Stimulated activated naive CD4-positive, alpha-beta T cell (primary cell): ENCODE measurements around the gene PAXX.
"Not testable (repeated sequence)": the region's sequence is repeated elsewhere in the genome, so short reads cannot be mapped to it uniquely, and the experiment has no call there.

Source experiments
- DNase-seq, 6 experiments: peaks; one replicate each; lab custom pipeline; 2025; lab: John Stamatoyannopoulos, UW

Gene PAXX

GRCh38 chr9:137002646-137003041 is 10.4 kb downstream of the PAXX start:
- no peak for DNase-seq

DNA sequence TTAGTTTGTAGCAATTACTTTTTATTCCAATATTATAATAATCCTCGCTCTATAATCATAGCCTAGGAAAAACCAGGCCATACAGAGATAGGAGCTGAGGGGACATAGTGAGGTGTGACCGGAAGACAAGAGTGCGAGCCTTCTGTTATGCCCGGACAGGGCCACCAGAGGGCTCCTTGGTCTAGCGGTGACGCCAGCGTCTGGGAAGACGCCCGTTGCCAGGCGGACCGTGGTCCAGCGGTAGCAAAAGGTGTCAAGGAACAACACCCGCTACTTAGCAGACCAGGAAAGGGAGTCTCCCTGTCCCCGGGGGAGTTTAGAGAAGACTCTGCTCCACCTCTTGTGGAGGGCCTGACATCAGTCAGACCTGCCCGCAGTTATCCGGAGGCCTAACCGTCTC is 12.1 kb downstream of the PAXX start:
- DNase-seq: not testable (repeated sequence)

DNA sequence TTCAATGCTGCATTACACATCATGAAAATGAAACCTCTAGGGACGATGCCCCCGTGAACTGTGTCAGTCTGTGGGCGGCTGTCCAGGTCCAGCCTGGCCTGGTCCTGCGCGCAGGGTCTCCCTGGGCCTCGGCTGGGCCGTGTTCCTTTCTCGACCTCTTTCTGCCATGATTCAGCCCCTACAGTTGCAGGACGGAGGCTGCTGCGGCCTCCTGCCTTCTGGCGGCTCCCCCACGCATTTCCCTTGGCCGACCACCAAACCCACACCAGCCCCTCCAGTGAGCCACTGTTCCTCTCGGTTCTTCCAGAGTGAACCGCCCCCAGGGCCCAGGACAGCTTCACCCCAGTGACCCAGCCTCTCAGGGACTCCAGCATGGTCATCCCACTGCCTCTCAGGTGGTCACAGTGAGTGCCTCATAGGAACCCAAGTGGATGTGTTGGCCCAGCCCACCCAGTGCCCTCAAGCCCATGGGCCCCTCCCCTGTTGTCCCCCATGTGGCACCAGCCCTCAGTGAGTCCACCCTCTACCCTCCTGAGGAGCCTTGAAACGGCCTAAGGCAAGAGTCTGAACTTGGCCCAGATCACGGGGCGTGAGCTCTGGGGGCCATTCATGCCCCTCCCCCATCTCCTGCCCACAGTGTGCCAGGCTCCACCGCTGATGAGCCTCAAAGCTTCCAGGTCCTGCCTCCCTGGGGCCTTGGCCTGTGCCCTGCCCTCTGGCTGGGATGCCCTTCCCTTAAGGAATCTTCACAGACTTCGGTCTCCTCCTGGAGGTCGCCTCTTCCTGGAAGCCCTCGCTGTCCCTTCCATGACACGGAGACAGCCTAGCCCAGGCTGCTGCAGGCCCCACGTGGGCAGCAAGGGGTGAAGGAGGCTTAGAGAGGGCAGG is 14.1 kb downstream of the PAXX start:
- no peak for DNase-seq

DNA sequence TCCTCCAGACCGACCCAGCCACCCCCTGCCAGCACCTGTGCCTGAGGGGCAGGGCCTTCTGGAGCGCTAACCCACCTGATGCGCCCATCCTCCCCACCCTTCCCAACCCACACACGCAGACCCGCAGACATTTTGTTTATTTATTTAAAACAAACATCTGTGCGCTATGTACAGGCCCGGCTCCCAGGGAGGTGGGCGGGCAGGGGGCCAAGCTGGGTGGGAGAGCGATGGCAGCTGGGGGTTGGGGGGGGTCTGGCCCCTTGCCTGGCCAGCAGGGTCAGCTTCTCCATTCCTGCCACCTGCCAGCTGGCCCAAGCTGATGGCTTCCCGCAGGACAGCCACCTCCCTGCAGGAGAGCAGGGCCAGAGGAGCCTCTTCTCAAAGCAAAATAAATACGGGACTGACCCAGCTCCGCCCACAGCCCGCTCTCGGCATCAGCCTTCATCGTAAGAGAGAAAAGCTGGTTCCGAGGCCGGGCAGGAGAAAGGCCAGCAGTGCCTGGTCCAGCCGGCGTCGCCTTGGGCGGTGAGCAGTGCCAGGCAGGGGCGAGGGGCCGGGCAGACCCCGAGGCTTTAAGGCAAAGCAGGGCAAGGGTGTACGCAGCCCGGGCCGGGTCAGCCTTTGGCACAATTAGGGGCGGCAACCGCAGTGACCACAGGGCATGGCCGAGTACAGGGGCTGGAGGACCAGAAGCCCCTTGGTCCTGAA is 15.0 kb downstream of the PAXX start:
- DNase-seq: no peak

- DNase-seq: no peak
Observed at GRCh38 chr9:137007816-137008270, 15.6 kb downstream of the PAXX start.

GRCh38 chr9:137008312-137008711 is 16.1 kb downstream of the PAXX start:
- DNase-seq: no peak

DNA sequence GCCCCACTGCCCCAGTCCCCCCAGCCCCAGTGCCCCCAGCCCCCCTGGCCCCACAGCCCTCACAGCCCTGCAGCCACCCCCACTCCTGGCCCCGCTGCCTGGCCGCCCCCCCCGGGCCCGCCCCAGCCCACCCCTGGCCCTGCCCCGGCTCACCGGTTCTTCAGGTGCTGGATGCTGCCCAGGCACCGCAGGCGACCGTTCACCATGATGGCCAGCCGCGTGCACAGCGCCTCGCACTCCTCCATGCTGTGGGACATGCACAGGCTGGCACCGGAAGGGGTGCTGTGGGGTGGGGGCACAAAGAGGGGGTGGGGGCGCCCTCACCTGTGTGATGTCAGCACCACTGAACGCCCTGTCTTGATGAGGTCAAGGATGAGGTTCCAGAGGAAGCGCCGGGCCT is 17.0 kb downstream of the PAXX start:
- DNase-seq: no peak

DNA sequence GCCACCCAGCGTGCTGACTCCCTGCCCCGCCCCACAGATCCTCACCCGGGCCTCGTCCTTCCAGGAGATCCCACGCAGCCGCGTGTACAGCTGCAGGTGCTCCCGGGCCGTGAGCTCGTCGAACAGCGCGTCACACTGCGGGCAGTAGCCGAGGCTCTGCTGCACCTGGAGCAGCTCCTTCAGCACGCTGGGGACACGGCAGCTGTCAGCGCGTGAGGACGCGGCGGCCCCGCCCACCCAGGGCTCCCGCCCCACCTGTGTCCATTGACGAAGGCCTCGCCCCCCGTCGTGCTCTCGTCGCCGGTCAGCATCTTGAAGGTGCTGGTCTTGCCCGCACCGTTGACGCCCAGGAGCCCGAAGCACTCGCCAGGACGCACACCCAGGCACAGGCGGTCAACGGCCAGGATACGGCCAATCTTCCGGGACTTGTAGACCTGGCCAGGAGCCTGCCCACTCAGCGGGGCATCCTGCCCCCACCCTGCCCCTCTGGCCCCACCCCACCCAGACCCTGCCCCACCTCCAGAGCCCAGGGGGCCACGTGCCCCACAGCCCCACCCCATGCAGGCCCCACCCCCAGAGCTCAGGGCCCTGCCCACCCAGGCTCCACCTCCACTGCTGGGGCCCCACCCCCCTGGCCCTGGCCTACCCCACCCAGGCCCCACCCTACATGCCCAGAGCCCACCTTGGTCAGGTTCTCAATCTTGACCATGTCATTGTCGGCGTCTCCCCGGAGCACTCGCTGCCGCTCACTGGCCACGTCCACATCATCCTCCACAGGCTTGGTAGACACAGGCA is 17.9 kb downstream of the PAXX start:
- no peak for DNase-seq

DNA sequence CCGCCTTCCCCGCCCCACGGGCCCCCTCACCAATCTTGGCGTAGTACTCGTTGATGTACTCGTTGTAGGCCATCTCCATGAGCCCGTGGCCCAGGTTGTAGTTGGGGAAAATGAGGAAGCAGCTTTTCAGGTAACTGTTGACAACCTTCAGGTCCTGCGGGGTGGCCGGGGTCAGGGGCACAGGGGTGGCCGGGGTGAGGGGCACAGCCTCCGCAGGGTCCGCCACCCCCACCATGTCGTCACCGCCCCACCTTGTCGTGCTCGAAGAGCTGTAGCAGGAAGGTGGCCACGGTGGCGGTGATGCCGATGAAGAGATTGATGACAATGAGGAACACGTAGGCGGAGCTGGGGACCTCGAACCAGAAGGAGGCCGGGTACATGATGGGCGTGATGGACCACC is 18.9 kb downstream of the PAXX start:
- DNase-seq: no peak

DNA sequence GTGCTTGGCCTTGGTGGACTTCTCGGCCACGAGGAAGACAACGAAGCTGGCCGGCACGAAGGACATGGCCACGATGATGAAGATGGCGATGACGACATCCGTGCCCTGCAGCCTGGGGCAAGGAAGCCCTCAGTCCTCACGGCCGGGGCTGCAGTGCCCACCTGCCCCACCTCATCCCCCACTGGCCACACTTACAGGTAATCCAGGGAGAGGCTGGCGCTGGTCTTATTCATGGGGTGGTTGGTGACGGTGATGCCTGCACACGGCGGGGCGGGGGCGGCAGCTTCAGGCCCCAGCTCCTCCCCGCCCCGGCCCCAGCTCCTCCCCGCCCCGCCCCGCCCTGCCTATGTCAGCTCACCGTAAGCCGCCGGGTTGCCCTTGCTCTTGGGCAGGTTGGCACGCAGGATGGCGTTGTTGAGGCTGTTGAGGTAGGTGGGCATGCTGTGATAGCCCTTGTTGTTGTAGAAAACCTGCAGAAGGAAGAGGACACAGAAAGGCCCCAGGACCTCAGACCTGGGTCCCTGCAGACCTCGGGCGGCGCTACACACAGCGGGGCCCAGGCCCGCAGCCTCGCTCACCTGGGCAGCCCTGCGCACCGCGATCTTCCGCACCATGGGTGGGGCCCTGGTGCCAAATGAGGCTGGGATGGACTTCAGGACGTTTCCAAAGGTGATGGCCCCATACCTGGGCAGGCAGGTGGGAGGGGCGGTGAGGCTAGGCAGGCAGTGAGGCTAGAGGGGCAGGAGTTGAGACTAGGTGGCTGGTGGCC is 19.9 kb downstream of the PAXX start:
- no peak for DNase-seq

DNA sequence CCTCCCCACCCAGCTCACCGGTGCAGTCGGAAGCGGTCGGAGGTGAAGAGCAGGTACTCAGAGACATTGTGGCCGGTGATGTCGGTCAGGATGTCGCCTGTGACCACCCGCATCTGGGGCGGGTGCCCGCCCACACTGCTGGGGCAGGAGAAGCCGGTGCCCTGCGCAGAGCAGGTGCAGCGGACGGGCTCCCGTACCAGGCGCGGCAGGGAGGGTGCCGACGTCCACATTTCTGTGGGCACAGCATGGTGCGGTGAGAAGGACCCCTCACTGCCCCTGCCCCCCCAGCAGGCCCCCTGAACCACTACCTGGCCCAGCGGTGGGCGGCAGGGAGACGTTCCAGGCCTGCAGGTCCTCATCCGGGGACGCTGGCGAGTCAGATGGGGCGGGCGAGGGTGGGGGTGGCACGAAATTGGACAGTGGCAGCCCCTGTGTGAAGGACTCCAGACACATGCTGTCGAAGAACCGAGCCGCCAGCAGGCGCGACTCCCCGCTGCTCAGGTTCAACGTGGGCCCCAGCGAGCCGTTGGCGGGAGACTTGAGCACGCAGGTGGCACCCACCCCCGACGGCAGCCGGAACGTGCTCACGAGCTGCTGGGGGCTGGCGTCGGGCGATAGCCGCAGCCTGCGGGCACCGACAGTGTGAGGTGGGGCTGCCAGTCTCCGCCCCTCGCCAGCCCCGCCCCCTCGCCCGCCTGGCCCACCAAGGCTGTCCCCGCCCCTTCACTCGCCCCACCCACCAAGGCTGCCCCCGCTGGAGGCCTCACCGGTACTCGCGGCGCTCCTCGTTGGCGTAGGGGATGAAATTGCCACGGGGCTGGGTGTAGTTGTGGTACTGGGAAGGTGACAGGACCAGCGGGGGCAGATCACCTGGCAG is 20.7 kb downstream of the PAXX start:
- no peak for DNase-seq

GRCh38 chr9:137013571-137013940 is 21.3 kb downstream of the PAXX start:
- DNase-seq: no peak

- no peak for DNase-seq
Observed at GRCh38 chr9:137014166-137014565, 21.9 kb downstream of the PAXX start.

DNA sequence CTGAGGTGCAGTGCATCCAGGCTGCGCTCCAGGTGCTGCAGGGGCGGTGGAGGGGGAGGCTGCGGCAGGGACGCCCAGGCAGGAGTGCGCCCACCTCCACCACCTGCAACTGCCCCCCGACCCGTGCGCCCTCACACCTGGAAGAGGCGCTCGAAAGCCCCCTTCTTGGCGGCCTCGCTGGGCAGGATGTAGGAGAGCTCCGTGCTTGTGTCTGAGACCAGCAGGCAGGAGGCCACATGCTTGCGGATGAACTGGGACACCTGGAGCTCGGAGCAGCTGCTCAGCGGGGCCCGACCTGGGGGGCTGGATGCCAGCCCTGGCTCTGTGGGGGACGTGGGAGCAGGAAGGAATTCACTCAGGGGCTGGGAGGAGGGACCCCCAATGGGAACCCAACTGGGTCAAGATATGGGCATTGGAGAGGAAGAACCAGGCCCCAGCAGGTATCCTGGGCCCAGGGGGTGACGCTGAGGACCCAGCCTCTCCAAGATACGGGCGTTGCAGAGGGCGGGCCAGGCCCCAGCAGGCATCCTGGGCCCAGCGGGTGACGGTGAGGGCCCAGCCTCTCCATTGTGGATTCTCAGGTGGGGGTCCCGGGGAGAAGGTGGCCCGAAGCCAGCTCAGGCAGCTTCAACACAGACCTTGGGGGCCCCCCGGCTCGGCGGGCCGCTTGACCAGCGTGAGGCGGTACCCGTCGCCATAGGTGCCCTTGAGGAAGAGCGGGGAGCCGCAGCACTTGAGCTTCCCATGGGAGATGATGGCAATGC is 22.7 kb downstream of the PAXX start:
- DNase-seq: no peak

DNA sequence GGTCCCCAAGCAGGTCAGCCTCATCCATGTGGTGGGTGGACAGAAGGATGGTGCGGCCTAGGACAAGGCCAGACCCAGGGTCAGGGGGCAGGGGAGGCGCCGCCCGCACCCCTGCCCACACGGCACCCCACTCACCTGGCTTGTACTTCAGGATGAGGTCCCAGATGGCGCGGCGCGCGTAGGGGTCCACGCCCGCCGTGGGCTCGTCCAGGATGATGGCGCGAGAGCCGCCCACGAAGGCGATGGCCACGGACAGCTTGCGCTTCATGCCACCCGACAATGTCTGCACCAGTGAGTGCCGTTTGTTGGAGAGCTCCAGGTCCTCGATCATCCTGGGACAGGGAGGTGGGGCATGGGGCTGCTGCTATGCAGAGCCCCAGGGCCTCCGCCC is 23.3 kb downstream of the PAXX start:
- DNase-seq: no peak

GRCh38 chr9:137015976-137016375 is 23.8 kb downstream of the PAXX start:
- no peak for DNase-seq

DNA sequence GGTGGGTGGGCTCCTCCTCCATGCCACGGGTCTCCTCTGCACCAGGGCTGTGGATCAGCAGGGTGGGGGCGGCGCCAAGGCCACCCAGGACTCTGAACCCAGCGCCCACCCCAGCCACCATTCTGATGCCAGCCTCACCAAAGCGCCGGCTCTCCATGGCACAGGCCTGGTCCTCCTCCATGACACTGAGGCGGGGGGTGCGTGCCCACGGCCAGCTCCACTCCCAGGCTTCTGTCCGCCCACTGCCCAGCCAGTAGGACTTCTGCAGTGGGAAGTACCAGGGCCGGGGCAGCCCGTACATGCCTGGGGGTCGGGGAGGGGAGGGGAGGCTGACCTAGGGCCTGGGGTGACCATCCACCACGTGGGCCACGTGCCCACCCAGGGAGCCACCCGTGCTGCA is 24.2 kb downstream of the PAXX start:
- DNase-seq: no peak

- DNase-seq: no peak
Observed at GRCh38 chr9:137017071-137017470, 24.8 kb downstream of the PAXX start.

GRCh38 chr9:137017791-137018497 is 25.7 kb downstream of the PAXX start:
- DNase-seq: no peak
